PFSK-1 (cell line): ENCODE data around the gene CCM2L.

ENCODE experiments used
- FOXP2 ChIP-seq: optimal IDR thresholded peaks from 2 replicates; pipeline ENCODE3; 2011; ENCODE audit warnings: borderline replicate concordance, control low read depth, inconsistent platforms; ENCODE audit not compliant: insufficient read depth; ENCODE audit errors: extremely low read length, extremely low read depth
- POLR2AphosphoS5 ChIP-seq: IDR thresholded peaks from 2 replicates; pipeline ENCODE4 v1.6.1; 2012; ENCODE audit warnings: low read depth, mild to moderate bottlenecking, control low read depth, low read length, moderate library complexity
- SIN3A ChIP-seq: IDR thresholded peaks from 2 replicates; pipeline ENCODE4 v1.6.1; 2012; ENCODE audit warnings: mild to moderate bottlenecking, low read length, moderate library complexity, borderline replicate concordance; ENCODE audit not compliant: insufficient read depth
- TAF1 ChIP-seq: IDR thresholded peaks from 2 replicates; pipeline ENCODE4 v1.6.1; 2012; ENCODE audit warnings: low read length, control low read depth, borderline replicate concordance; ENCODE audit not compliant: insufficient read depth
- TF ChIP-seq, protein P1 (sequence below), 2 experiments: IDR thresholded peaks; 2 replicates each; pipeline versions ENCODE4 v1.6.1 to v1.8.0; 2011 to 2012; ENCODE audit warnings: low read depth in 2 of 2, low read length in 2 of 2, control low read depth in 1 of 2, inconsistent platforms in 1 of 2, mild to moderate bottlenecking in 1 of 2, moderate library complexity in 1 of 2; ENCODE audit not compliant: insufficient read depth in 1 of 2

Gene CCM2L

GRCh38 chr20:32027643-32028042, 17.4 kb downstream of the CCM2L start:
- TF ChIP-seq, protein P1, sequence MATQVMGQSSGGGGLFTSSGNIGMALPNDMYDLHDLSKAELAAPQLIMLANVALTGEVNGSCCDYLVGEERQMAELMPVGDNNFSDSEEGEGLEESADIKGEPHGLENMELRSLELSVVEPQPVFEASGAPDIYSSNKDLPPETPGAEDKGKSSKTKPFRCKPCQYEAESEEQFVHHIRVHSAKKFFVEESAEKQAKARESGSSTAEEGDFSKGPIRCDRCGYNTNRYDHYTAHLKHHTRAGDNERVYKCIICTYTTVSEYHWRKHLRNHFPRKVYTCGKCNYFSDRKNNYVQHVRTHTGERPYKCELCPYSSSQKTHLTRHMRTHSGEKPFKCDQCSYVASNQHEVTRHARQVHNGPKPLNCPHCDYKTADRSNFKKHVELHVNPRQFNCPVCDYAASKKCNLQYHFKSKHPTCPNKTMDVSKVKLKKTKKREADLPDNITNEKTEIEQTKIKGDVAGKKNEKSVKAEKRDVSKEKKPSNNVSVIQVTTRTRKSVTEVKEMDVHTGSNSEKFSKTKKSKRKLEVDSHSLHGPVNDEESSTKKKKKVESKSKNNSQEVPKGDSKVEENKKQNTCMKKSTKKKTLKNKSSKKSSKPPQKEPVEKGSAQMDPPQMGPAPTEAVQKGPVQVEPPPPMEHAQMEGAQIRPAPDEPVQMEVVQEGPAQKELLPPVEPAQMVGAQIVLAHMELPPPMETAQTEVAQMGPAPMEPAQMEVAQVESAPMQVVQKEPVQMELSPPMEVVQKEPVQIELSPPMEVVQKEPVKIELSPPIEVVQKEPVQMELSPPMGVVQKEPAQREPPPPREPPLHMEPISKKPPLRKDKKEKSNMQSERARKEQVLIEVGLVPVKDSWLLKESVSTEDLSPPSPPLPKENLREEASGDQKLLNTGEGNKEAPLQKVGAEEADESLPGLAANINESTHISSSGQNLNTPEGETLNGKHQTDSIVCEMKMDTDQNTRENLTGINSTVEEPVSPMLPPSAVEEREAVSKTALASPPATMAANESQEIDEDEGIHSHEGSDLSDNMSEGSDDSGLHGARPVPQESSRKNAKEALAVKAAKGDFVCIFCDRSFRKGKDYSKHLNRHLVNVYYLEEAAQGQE (IDR thresholded peaks at IDR 0.05; ENCODE audit: insufficient read depth in 1 of 2, low read depth in 2 of 2, low read length in 2 of 2) = no peak
- TF ChIP-seq FOXP2 (no peak), POLR2AphosphoS5 (no peak)

GRCh38 chr20:32028647-32029372, 18.6 kb downstream of the CCM2L start:
- TF ChIP-seq FOXP2 (peak; percentile 36), POLR2AphosphoS5 (no peak)

DNA sequence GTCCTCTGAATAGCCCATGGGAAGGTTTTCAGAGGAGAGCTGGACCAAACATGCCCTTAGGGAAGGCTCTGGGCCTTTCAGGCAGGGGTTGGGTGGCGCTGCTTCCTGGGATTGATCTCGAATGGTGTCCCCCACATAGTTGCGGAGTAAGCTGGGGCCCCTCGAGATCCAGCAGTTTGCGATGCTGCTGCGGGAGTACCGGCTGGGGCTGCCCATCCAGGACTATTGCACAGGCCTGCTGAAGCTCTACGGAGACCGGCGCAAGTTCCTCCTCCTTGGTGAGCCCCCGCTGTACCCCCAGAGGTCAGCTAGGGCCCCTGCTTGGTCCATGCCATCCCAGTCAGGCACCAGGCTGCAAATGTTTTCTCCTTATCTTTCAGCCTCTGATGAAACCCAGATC, 19.3 kb downstream of the CCM2L start:
- no peak for TF ChIP-seq TAF1
- TF ChIP-seq POLR2AphosphoS5 = no peak
- TF ChIP-seq, protein P1 (IDR thresholded peaks at IDR 0.05; ENCODE audit: insufficient read depth in 1 of 2, low read depth in 2 of 2, low read length in 2 of 2) = no peak
- TF ChIP-seq SIN3A = no peak
- TF ChIP-seq FOXP2 = no peak

DNA sequence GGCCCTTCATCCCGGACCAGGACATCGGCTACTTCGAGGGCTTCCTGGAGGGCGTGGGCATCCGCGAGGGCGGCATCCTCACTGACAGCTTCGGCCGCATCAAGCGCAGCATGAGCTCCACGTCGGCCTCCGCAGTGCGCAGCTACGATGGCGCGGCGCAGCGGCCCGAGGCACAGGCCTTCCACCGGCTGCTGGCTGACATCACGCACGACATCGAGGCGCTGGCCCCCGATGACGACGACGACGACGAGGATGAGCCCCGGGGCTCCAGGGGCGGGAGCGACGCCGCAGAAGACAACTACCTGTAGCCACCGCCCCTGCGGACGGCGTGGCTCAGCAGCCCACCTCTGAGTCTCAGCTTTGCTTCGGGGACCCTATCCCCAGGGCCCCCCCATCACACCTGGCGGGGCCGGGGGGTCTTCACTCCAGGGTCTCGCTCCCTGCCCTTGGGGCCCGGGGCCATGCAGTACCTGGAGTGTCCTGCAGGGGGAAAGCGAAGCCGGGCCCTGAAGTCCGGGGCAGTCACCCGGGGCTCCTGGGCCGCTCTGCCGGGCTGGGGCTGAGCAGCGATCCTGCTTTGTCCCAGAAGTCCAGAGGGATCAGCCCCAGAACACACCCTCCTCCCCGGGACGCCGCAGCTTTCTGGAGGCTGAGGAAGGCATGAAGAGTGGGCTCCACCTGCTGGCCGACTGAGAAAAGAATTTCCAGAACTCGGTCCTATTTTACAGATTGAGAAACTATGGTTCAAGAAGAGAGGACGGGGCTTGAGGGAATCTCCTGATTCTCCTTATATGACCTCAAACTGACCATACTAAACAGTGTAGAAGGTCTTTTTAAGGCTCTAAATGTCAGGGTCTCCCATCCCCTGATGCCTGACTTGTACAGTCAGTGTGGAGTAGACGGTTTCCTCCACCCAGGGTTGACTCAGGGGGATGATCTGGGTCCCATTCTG, 21.0 kb downstream of the CCM2L start:
- no peak for TF ChIP-seq POLR2AphosphoS5
- TF ChIP-seq, protein P1 (IDR thresholded peaks at IDR 0.05; ENCODE audit: insufficient read depth in 1 of 2, low read depth in 2 of 2, low read length in 2 of 2) = peak; percentile 40 to 41; a peak in 1 of 4 replicates

DNA sequence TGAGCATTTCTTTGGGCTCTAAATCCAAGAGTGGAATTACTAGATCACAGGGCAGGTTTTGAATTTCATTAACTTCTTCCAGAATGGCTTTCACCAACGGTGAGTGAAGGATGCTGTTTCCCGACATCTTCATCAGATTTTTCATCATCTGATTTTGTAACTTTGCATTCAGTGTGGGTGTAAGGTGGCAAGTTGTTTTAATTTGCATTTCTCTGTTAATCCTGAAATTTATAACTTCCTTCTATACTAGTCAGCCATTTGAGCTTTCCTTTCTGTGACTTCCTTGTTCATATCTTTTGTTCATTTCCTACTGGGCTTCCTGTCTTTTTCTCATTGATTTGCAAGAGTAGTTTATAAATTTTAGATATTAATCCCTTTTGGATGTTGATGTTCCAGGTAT, 23.1 kb downstream of the CCM2L start:
- TF ChIP-seq FOXP2 (no peak), SIN3A (no peak), POLR2AphosphoS5 (no peak), TAF1 (no peak)
- TF ChIP-seq, protein P1 (IDR thresholded peaks at IDR 0.05; ENCODE audit: insufficient read depth in 1 of 2, low read depth in 2 of 2, low read length in 2 of 2) = no peak
